Measurements from ENCODE around the gene ABCA6.
"Not testable (repeated sequence)": the region's sequence is repeated elsewhere in the genome, so short reads cannot be mapped to it uniquely, and the experiment has no call there.

ABCA6 gene

GRCh38 chr17:69070378-69071232 is 71.1 kb downstream of the ABCA6 start:
- not testable (repeated sequence) for DNase-seq

DNA sequence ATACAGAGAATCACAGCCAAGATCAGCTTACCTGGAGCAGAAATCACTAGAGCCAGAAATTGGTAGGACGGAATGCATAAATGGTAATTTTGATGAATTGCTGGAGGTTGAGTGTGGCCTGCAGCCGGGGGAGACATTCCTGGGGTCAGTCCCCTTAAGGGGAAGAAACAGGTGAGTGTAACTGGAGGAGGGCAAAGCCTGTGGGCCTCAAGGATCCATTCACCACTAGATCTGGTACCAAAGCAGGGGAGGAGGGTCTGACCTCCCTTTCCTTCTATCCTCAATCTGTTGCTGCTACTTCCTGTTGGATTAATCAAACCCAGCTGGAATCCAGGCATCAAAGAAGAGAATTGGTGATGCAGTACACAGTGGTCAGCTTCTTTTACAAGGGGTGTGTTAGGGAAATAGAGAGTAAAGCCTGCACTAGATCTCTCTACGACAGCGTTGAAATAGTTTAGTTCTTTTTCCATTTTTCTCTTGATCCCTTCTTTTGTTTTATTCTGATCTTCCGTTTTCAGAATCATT is 72.4 kb downstream of the ABCA6 start:
- no peak for DNase-seq

DNA sequence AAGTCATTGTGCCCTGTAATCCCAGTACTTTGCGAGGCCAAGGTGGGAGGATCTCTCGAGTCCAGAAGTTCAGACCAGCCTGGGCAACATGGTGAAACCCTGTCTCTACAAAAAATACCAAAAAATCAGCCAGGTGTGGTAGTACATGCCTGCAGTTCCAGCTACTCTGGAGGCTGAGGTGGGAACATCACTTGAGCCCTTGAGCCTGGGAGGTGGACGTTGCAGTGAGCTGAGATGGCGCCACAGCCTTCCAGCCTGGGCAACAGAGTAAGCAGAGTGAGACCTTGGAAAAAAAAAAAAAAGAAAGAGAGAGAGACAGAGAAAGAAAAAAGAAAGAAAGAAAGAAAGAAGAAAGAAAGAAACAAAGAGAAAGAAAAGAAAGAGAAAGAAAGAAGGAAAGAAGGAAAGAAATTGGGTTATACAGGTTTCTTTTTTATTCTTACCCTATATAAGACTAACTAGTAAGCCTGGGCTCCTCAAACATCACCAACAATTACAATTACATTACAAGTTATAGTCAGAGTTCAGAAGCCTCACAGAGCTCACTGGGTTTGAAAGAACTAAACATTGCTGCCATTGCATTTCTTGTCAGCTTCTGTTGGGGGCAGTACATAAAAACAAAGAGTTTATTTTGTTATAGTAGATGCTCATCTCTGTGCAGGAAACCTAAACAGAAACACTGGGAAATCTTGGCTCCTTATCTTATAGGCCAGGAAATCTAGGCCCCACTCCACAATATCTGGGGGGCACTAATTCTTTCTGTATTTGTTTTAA is 74.2 kb downstream of the ABCA6 start:
- DNase-seq, result no peak

- no peak for DNase-seq
These were observed 75.2 kb downstream of the ABCA6 start for GRCh38 chr17:69066482-69066881.

GRCh38 chr17:69065113-69065512 is 76.6 kb downstream of the ABCA6 start:
- DNase-seq, result no peak

- DNase-seq, result no peak
These were observed 77.2 kb downstream of the ABCA6 start for GRCh38 chr17:69064476-69064875.

DNA sequence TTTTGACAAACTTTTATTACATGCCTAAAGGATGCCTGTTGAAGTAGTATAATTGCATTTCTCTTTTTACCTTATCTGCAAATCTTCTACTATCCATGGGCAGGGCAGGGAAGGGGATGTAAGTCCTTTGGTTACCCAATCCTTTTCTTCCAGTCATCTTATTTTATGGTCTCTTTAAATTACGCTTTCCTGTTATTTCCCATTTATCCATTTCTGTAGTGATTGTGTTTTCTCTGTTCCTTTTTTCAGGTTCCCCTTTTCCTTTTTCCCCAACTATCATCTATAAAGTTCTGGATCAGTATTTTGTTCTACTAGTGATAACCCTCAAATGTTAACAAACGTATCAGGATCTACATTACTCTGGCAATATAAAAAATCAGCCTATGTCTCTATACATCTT is 77.7 kb downstream of the ABCA6 start:
- DNase-seq, result no peak

DNA sequence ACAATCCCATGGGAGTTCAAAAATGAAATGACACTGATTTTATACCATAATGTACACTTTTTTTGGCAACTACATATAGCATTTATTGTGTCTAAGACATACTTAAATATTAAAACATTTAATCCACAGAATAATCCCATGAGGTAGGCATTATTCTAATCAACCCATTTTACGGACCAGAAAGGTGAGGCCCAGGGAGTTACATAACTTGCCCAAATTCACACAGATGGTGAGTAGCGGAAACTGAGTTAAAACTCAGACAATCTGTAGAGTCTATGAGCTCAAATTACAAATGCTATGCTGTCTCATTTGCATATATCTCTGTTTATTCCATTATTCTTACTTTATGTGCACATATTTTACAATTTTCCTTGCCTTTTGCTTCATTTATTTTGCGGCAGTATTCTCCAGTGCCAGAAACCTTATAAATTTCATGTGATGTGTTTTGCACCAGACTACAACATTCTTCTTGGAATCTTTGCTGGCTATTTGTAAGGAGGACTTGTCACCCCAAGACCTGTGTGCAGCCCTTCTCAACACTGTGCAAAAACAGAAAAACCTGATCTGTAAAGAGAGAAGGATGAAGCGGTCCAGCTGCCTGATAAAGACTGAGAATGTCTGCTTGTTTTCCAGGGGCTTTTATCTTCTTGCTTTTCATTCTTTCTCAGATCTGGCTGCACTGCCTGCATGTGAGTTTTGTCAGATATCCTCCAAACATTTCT is 78.7 kb downstream of the ABCA6 start:
- DNase-seq, result no peak

GRCh38 chr17:69061721-69062556 is 79.8 kb downstream of the ABCA6 start:
- no peak for DNase-seq

DNA sequence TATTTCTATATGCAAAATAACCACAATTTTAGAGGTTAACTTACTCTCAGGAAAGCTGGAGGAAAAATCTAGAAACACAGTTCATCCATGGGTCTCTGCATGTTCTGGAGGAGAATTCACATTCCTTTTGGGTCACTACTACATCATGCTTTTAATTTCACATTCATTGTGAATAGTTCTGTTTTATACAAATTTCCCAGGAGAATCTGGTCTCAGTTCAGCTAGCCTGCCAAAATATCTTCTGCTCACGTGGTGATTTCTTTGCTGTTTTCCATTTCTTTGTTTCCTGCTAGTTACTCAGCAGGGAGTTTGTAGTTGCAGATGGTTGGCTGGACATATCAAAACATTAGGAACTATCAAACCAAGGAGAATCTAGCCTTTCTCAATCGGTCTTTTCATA is 80.9 kb downstream of the ABCA6 start, which contains the start of gene ABCA9:
Gene ABCA9, minus strand, starts transcription at position 106 of the 400 bp plus-strand sequence. CDS start 9,801 bp downstream, outside the sequence.
- no peak for DNase-seq

- DNase-seq, result no peak
These were observed 82.1 kb downstream of the ABCA6 start for GRCh38 chr17:69059458-69060175.

GRCh38 chr17:69058165-69058564 is 83.5 kb downstream of the ABCA6 start:
- DNase-seq, result no peak

DNA sequence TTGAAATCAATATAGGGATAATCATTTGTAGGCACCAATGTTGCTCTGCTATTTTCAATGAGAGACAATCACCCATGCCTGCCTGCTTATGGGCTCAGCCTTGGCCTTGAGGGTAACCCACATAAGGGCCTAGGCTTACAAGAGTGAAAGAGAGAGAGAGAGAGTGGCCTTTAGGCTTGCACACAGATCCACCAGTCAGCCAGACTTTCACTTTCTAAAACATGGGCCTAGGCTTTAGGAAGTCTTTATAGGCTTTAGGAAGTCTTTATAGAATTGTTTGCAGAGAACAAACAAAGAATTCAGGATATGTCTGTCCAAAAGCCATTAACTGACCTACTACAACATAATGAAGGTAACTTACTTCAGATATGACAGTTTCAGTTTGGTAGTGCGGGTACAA is 84.4 kb downstream of the ABCA6 start:
- DNase-seq, result no peak

DNA sequence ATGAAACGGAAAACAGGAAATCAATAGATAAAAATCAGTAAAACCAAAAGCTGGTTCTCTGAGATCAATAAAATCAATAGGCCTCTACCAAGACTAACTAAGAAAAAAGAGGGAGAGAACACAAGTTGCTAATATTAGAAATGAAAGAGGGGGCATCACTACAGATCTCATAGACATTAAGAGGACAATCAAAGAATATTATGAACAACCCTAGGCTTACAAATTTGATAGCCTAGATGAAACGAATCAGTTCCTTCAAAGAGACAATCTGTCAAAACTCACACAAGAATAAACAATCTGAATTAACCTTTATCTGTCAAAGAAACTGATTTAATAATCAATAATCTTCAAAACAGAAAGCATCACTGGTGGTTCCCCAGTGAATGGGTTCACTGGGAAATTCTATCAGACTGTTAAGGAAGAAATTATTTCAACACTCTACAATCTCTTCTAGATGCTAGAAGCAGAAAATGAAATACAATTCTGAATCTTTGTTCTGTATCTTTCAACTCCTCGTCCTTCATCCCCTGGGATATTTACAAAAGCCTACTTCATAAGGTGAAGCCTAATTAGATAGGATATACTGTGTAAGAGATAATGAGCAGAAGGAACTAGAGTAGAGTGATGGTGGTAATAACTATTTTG is 85.4 kb downstream of the ABCA6 start:
- DNase-seq, result no peak

DNA sequence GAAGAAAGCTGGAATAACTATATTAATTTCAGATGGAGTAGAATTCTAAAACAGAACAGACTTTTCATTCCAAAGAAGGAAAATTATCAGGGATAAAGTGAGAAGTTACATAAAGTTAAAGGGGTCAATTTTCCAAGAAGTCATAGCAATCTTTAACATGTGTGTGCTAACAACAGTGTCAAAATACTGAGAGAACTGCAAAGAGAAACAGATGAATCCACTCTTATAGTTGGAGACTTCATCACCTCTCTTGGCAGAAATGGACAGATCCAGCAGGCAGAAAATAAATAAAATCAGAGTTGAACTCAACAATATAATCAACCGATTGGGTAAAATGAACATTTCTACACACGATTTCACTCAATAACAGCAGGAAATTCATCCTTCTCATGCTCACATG is 86.4 kb downstream of the ABCA6 start:
- no peak for DNase-seq

GRCh38 chr17:69050999-69051775 is 90.5 kb downstream of the ABCA6 start:
- no peak for DNase-seq

DNA sequence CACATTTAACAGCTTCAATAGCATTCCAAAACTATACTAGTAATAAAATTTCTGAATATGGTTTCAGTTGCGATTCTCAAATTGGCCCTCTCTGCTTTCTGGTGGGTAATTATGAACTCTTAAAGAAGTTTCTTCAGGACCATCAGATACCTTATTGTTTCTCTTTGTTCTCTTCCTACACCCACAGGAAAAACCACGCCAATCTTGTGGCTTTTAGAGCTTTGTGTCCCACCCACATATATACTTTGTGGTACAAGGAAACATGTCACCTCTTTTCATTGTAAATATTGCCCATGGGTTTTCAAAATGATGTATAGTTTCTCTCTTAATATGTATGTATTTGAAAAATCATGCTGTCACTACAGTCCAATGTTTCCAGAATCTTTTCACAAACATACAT is 93.1 kb downstream of the ABCA6 start:
- no peak for DNase-seq

DNA sequence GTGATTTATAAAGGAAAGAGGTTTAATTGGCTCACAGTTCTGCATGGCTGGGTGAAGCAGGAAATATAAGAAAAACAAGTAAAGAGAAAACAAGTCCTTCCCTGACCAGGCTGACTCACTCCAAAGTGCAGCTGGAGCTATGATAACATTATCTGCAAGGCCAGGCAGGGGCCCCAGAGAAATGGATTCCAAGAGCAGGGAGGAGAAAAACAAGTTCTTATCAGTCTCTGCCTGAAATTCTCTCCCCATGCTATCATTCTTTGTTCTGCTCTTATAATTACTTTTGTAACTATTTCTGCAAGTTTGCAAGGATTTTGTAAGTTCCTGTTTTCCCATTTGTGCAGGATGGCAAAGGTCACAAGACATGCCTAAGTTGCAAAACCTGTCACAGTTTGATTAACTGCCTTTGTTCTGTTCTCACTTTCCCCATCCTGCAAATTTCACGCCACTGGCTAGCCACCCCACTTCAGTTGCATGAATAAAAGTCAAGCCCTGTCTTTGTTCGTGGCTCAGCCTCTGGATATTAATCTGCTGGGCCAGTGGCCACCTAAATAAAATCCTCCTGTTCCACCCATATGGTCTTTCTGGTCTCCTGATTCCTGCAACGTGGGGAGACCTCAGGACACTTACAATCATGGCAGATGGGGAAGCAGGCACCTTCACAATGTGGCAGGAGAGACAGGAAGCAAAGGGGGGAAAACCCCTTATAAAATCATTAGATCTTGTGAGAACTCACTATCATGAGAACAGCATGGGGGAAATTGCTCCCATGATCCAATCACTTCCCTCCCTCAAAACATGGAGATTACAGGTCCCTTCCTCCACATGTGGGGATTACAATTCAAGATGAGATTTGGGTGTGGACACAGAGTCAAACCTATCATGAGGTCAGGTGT is 94.1 kb downstream of the ABCA6 start:
- no peak for DNase-seq

Measured in stimulated activated CD4-positive, alpha-beta T cell treated with anti-CD3 and anti-CD28 coated beads, Interleukin-4, amount 100 ng/mL, for 4 hours (primary cell).